Measurements from ENCODE around the gene CENPC. TPM values are rescaled to one million over a fixed set of nuclear protein-coding genes. Genes with fewer than 3 reads are reported as not detected.

The CENPC gene
- total and polyA plus RNA-seq, 2 experiments from 2014 or later: 21.6 to 24.5 TPM

GRCh38 chr4:67430989-67431388 is 114.3 kb downstream of the CENPC start:
- H3K36me3 ChIP-seq (ENCODE audit: insufficient read depth): no peaks in the 10 kb centered on the region
- TF ChIP-seq JUNB (IDR thresholded peaks at IDR 0.05; ENCODE audit: unreplicated experiment): no peak
- no peak for TF ChIP-seq POLR2AphosphoS5 (IDR thresholded peaks at IDR 0.05; ENCODE audit: low read depth)
- TF ChIP-seq NANOG (IDR thresholded peaks at IDR 0.05; ENCODE audit: borderline replicate concordance): no peak
- TF ChIP-seq EZH2 (IDR thresholded peaks at IDR 0.05; ENCODE audit: low read depth, unreplicated experiment): no peak
- no peak for TF ChIP-seq ZNF331 (CRISPR knock-in tag; IDR thresholded peaks at IDR 0.05; ENCODE audit: low read depth)
- no peak for TF ChIP-seq REST (IDR thresholded peaks at IDR 0.05; ENCODE audit: unreplicated experiment)
- no peak for TF ChIP-seq STAT1 (IDR thresholded peaks at IDR 0.05; ENCODE audit: unreplicated experiment)
- TF ChIP-seq, protein P1, sequence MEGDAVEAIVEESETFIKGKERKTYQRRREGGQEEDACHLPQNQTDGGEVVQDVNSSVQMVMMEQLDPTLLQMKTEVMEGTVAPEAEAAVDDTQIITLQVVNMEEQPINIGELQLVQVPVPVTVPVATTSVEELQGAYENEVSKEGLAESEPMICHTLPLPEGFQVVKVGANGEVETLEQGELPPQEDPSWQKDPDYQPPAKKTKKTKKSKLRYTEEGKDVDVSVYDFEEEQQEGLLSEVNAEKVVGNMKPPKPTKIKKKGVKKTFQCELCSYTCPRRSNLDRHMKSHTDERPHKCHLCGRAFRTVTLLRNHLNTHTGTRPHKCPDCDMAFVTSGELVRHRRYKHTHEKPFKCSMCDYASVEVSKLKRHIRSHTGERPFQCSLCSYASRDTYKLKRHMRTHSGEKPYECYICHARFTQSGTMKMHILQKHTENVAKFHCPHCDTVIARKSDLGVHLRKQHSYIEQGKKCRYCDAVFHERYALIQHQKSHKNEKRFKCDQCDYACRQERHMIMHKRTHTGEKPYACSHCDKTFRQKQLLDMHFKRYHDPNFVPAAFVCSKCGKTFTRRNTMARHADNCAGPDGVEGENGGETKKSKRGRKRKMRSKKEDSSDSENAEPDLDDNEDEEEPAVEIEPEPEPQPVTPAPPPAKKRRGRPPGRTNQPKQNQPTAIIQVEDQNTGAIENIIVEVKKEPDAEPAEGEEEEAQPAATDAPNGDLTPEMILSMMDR (conservative IDR thresholded peaks at IDR 0.05; ENCODE audit: low read depth in 2 of 2): no peak
- TF ChIP-seq ZNF114 (CRISPR knock-in tag; IDR thresholded peaks at IDR 0.05): no peak

GRCh38 chr4:67428819-67429218 is 116.5 kb downstream of the CENPC start:
- Mint-ChIP-seq H3K4me3 (no peak overlapping the region), H3K9me3 (no peaks in the 10 kb centered on the region), H3K4me1 (no peaks in the 10 kb centered on the region), H3K27ac (no peak overlapping the region), H3K36me3 (ENCODE audit: low read depth) (no peaks in the 10 kb centered on the region), H3K27me3 (ENCODE audit: insufficient read depth, low read depth, poor library complexity) (peaks cover 3% of the 10 kb centered on the region)
- Histone ChIP-seq H3K36me3 (ENCODE audit: insufficient read depth) (no peaks in the 10 kb centered on the region), H3K27me3 (ENCODE audit: insufficient read depth) (no peaks in the 10 kb centered on the region), H3K4me2 (no peak overlapping the region), H3F3A (replicated peaks; ENCODE audit: low read depth) (no peaks in the 10 kb centered on the region), H3K4me1 (ENCODE audit: insufficient read depth) (no peaks in the 10 kb centered on the region), H3K4me3 (no peak overlapping the region), H3K9me2 (ENCODE audit: insufficient read depth) (peaks cover 12% of the 10 kb centered on the region; the same call in 1 of the 2 replicates), H4K20me1 (replicated peaks; ENCODE audit: insufficient read depth) (no peaks in the 10 kb centered on the region), H3K79me2 (replicated peaks; ENCODE audit: insufficient read depth) (no peaks in the 10 kb centered on the region), H3K27ac (ENCODE audit: low read depth) (no peak overlapping the region), H2AFZ (no peak overlapping the region)
- DNase-seq (ENCODE audit: low spot score): no peak
- no peak for ATAC-seq
- no peak for TF ChIP-seq STAT1 (IDR thresholded peaks at IDR 0.05; ENCODE audit: unreplicated experiment)
- TF ChIP-seq, protein P1 (conservative IDR thresholded peaks at IDR 0.05; ENCODE audit: low read depth in 2 of 2): no peak
- TF ChIP-seq EZH2phosphoT487 (IDR thresholded peaks at IDR 0.05; ENCODE audit: unreplicated experiment): no peak

More at GRCh38 chr4:67430989-67431388, 114.3 kb downstream of the CENPC start:
- H3F3A ChIP-seq (replicated peaks; ENCODE audit: low read depth): no peaks in the 10 kb centered on the region
- H3K4me1 Mint-ChIP-seq: no peaks in the 10 kb centered on the region
- ATAC-seq: no peak
- no peaks in the 10 kb centered on the region for H3K27me3 ChIP-seq (ENCODE audit: insufficient read depth)
- no peaks in the 10 kb centered on the region for H3K4me1 ChIP-seq (ENCODE audit: insufficient read depth)
- no peak for DNase-seq (ENCODE audit: low spot score)
- no peak overlapping the region for H3K4me3 ChIP-seq
- no peak overlapping the region for H3K27ac Mint-ChIP-seq
- no peaks in the 10 kb centered on the region for H3K9me3 Mint-ChIP-seq
- H3K27ac ChIP-seq (ENCODE audit: low read depth): no peak overlapping the region
- no peaks in the 10 kb centered on the region for H4K20me1 ChIP-seq (replicated peaks; ENCODE audit: insufficient read depth)
- H3K4me2 ChIP-seq: no peak overlapping the region
- H3K79me2 ChIP-seq (replicated peaks; ENCODE audit: insufficient read depth): no peaks in the 10 kb centered on the region
- peaks cover 3% of the 10 kb centered on the region for H3K27me3 Mint-ChIP-seq (ENCODE audit: insufficient read depth, low read depth, poor library complexity)
- H3K4me3 Mint-ChIP-seq: no peak overlapping the region
- H3K9me2 ChIP-seq (ENCODE audit: insufficient read depth): peaks cover 12% of the 10 kb centered on the region; the same call in 1 of the 2 replicates
- H2AFZ ChIP-seq: no peak overlapping the region
- no peaks in the 10 kb centered on the region for H3K36me3 Mint-ChIP-seq (ENCODE audit: low read depth)
